LNCAP (cell line): ENCODE results near the gene CDH4.

Source experiments
- CTCF ChIP-seq: fragments of 450-650 bp; IDR thresholded peaks from 2 replicates; pipeline ENCODE4 v1.5.1; 2017; ENCODE audit warnings: mild to moderate bottlenecking

Gene CDH4

GRCh38 chr20:61736001-61736635, 484.1 kb downstream of the CDH4 start:
- no peak for TF ChIP-seq CTCF

GRCh38 chr20:61736751-61737310, 484.8 kb downstream of the CDH4 start:
- TF ChIP-seq CTCF = no peak

- no peak for TF ChIP-seq CTCF
Observed at GRCh38 chr20:61737346-61737745, 485.3 kb downstream of the CDH4 start.

DNA sequence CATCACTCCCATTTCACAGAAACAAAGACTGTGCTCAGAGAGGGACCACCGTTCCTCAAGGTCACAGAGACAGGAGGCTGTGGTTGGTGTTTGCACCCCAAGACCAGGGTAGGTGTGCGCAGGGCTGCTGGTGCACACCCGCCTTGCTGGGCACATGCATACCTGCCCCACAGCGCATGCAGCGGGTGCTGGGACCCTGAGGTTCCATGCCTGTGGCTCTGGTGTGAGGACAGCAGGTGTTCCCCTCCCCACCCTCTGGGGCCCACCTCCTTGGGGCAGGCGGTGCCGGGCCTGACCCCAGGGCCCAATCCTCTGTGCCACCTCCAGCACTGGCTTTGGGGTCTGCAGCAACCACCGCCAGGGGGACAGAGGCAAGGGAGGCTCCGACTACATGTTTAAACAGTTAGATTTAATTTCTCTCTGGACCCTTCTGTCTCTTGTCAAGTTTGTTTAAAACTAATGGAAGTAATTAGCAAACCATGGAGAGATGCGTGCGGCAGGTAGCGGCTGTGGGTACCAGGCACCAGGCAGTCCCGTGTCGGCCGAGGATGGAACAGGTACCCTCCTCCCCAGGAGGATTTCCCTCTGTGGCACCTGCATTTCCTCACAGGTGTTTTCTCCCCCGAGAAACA, 485.9 kb downstream of the CDH4 start:
- TF ChIP-seq CTCF = no peak

DNA sequence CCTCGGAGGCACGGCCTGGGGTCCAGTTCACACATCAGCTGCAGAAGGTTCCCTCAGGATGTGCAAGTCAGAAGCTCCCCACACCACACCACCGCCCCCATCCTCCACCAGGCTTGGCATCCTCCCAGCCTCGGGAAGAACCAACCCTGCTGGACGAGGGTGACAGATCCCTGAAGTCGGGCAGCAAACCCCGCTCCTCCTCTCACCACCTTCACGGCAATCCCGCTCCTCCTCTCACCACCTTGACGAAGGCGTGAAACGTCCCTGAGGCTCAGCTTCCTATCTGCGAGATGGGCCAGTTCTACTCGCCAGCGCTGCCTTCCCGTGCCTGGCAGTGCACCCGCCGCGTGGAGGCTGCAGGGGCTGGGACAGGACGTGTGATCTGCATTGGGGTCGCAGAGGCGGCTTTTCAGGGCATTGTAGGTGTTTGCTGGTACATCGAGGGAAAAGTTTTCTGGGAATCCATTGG, 486.6 kb downstream of the CDH4 start:
- TF ChIP-seq CTCF = no peak

- TF ChIP-seq CTCF = no peak
Observed at GRCh38 chr20:61739086-61739831, 487.2 kb downstream of the CDH4 start.

DNA sequence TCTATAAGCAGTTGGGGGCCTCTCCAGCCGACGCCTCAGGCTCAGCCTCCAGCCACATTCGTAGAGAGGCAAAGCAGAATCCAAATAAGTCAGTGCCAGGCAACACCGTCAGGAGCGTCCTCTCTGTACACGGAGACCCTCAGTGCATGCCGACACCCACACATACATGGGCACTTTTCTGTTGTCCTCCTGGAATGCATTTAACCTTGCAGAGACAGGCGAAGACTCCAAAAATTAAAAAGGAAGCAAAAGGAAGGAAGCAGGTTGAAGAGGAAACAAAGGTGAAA, 487.7 kb downstream of the CDH4 start:
- TF ChIP-seq CTCF = no peak
